Stimulated activated CD4-positive, alpha-beta T cell treated with anti-CD3 and anti-CD28 coated beads, Interleukin-4, amount 100 ng/mL, for 4 hours (primary cell): Measurements from ENCODE around the gene AMBRA1.

Source experiments
- DNase-seq, 2 experiments: peaks; one replicate each; pipeline ENCODE4 v3.0.0-alpha.2; 2020

AMBRA1 gene

DNA sequence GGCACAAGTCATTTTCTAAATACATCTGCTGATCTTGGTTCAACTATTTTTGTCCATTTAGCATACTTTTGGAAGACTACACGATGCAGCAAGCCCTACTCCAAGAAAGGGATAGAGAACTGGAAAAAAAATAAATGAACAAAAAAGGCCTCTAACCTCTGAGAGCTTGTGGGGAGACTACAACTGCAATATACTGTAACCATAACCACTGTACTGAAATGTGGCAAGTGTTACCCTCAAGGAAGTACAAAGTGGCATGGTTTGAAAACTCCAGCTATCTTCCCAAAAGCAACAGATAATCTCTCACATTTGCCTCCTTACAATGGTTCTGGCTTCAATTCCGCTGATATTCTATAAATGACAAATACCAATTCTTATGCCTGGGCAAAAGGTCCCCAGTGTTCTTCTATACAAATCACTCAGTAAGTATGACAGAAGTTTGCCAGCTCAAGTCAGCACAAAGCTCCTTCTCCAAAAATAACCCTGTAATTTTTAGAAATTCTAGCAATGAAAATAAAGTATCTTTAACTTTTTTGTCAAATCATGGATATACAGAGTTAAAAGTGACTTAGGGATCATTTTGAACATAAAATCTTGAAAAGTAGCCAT, 22.9 kb downstream of the AMBRA1 start:
- DNase-seq, result no peak

DNA sequence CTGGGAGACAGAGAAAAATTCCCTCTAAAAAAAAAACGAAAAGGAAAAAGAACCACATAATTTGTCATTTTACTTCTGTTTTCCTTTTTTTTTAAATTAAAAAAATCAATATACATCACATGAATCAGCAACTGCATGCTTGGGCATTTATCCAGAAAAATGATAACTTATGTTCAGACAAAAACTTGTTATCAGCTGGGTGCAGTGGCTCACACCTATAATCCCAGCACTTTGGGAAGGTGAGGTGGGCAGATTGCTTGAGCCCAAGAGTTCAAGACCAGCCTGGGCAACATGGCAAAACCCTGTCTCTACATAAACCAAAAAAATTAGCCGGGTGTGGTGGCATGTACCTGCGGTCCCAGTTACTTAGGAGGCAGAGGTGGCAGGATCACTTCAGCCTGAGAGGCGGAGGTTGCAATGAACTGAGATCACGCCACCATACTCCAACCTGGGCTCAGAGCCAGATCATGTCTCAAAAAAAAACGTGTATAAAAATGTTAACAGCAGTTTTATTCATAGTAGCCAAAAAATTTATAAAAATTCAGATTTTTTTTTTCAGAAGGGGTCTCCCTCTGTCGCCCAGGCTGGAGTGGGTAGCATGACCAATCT, 28.5 kb downstream of the AMBRA1 start:
- DNase-seq, result no peak

GRCh38 chr11:46564459-46564858, 29.4 kb downstream of the AMBRA1 start:
- no peak for DNase-seq

- DNase-seq, result no peak
Observed at GRCh38 chr11:46562527-46562926, 31.3 kb downstream of the AMBRA1 start.

DNA sequence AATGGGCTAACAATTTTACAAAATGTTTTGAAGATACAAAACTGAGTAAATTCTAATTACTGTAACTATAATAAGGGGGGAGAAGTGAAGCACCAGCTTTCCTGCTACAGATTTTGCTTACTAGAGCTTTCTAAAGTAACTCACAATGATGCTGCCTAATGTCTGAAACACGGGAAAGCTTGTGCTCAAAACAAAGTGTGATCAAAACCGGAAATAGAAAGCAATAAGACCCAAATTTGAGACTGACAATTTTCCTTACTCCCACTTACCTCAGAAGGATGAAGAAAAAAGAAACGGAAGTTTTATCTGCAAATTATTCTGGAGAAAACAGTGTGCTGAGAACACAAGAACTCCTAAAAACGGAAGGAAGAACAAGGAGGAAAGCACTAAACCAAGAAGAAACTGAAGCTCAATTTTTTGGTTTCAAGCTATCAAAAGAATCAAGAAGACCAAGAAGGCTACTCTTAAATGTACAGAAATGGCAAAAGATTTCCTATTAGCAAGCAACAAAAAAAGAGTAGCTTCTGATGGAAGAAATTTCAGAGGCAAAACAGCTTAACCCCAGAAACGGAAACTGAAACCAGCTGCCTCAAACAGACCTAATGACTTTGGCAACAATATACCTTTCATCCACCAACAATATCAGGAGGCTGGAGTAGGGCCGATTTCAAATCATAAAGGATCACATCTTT, 33.4 kb downstream of the AMBRA1 start:
- DNase-seq, result peak in 1 of 2 experiments; percentile 10

- no peak for DNase-seq
Observed at GRCh38 chr11:46559815-46560214, 34.0 kb downstream of the AMBRA1 start.

- no peak for DNase-seq
Observed at GRCh38 chr11:46557684-46558151, 36.1 kb downstream of the AMBRA1 start.

DNA sequence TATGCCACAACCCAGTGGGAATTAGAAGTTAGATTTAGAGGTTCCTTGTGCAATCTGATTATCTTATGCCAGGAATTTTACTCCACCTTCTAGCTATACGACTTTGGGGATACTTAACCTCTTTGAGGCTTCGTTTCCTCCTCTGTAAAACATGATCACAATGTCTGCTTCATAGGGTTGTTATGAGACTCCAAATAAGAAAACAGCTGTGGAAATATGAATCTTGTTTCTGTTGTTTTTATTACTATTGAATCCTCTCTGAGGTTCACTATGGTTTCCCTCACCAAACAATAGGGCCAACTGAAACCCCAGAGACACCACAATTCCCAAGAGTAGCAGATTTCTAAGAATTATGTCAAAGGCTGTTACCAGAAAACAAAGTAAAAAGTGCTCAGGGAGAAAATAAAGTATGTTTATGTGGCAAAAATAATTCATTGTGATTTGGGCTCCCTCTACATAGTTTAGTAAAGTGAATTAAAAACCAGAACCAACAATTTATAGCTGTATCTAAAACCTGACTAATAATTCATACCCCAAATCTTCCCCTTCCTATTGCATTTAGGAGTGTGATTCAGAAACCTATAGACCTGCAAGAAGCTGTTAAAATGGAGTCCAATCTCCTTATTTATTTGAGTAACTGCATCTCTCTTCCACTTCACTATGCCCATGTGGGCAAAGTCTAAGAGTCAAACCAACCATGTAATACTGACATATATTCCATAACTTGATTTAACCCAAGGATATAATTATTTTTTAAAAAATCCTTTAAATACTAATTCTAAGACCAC, 38.4 kb downstream of the AMBRA1 start:
- DNase-seq, result no peak

DNA sequence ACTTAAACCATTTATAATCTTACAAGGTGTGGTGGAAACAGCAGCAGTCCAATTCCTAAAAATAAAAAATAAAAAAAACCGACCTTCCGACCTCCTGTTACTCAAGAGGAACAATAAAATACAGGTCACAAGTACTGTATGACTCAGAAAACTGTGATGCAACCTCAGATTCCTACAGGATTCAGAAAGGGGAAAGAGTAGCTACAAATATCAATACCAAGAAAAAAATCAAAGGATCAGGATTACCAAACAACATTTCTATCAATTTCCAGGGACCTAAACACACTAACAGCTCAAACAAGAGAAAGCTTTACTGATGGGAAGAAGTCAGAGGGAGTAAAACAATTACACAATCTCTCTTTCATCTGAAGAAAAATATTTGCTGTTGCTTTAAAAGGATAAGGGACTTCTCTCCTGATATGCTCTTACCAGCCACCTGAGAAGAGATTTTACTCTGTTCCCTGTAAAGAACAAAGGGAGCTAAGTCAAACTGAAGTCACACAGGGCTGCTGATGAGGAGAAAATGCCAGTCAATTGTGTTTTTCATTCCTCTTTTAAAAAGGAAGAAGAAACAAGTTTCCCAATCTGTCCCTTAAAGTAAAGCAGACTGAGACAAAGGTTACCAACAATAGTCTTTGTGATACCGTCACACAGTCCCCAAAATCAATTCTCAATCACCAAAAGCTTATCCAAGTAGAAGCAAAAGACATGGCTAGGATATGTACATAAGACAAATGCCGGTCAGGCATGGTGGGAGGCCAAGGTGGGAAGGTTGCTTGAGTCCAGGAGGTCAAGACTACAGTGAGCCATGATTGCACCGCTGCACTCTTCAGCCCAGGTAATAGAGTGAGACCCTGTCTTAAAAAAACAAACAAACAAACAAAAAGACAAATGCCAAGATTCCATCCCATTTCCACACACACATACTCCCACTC, 39.3 kb downstream of the AMBRA1 start:
- no peak for DNase-seq

GRCh38 chr11:46553814-46554212, 40.0 kb downstream of the AMBRA1 start:
- no peak for DNase-seq

GRCh38 chr11:46551261-46551660, 42.6 kb downstream of the AMBRA1 start:
- no peak for DNase-seq

DNA sequence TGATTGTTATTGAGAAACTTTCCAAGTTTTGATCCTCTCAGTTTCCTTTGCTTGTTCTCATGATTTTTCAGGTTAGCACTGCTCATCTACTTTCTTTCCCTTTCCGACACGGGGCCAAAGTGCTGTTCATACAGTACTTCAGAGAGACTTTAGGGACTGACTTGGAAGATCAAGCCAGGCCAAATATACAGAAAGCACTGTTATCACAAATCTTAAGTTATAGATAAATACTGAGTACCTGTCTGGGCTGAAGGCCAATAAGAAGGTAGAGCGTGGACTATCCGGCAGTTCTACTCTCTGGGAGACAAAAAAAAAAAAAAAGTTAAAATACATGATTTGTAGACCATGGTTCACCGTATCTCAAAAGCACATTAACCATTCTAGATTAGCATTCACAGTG, 46.2 kb downstream of the AMBRA1 start:
- no peak for DNase-seq

DNA sequence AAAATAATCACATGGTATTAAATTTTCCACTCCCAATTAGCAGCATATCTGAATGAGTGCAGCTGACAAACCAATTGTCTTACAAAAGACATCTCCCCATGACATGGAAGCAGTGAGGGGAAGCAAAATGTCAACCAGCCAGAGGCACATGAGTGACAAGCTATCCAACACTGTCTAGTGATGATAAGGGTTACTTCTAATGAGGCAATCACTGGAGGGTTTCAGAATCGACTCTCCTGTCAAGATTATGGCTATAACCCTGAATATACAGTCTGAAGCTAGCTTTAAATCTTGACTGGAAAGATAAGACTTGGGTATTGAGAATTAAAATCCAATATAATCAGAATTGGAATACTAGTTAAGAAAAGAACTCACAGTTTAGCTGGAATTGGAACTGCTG, 50.3 kb downstream of the AMBRA1 start:
- no peak for DNase-seq

DNA sequence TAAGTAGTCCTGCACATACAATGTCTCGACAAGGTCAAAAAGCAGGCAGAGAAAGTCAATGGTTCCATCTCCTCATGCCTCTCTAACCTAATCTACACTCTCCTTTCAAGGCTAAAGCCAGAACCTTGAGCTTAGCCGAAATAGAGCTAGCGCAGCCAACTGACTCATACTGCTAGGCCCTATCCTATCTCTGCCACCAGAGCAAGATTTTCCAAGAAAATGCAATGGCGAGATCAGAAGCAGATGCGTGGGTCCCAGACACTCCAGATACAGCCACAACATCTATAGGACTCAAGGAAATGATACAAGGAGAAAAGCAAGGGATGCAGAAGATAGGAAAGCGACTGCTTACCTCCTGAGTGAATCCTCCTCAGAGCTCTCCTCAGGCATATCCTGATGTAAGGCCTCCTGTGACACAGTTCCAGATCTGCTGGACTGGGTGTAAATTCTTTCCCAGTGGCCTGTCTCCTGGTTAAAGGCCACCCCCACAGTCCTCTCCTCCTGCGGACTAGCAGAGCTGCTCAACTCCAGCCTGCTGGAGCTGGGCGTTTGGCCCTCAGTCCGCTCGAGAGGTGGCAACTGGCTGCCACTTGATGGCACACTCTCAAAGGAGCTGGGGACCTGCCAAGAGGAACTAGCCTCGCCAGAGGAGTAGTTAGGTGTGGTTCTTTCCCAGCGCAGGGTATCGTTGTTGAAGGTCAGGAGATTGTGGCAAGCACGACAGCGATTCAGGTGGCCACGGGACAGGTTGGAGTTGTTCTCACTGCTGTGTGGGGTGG, 52.0 kb downstream of the AMBRA1 start:
- DNase-seq, result no peak

DNA sequence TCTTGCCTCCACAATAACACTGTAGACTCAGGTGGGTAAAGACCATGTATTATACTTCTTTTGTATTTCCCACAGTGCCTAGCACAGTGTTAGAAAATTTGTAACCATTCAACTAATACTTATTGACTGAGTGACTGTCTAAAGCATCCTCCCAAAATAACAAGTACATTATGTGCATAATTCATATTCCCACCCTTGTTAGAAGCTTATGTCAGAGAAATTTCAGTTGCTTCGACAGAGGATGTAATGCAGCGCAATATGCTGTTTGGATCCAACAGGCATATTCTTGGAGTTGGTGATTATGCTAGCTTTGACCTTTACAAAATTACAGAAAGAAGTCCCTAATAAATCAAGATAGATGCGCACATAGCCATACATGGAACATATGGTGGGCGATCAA, 53.0 kb downstream of the AMBRA1 start:
- DNase-seq, result no peak

GRCh38 chr11:46537537-46538295, 56.1 kb downstream of the AMBRA1 start:
- peak; percentile 49 to 51 for DNase-seq

DNA sequence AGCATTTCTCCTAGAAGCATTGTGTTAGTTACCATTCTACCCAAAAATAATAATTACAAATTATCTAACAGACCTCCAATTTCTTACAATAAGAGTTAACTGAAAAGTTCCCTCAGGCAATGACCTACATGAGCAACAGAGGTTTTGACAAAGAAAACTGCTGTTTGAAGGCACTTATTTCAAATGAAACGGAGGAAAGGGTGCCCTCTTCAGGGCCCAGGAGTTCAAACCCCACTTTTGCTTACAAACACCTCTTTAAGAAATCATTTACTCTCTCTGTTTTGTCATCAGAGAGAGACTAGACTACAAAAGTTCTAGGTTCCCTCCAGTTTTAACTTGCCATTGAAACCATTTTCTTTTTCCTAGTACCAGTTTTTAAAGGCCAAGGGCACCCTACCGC, 56.7 kb downstream of the AMBRA1 start:
- DNase-seq, result no peak

- no peak for DNase-seq
Observed at GRCh38 chr11:46535688-46536087, 58.1 kb downstream of the AMBRA1 start.

- DNase-seq, result no peak
Observed at GRCh38 chr11:46534711-46535110, 59.1 kb downstream of the AMBRA1 start.

DNA sequence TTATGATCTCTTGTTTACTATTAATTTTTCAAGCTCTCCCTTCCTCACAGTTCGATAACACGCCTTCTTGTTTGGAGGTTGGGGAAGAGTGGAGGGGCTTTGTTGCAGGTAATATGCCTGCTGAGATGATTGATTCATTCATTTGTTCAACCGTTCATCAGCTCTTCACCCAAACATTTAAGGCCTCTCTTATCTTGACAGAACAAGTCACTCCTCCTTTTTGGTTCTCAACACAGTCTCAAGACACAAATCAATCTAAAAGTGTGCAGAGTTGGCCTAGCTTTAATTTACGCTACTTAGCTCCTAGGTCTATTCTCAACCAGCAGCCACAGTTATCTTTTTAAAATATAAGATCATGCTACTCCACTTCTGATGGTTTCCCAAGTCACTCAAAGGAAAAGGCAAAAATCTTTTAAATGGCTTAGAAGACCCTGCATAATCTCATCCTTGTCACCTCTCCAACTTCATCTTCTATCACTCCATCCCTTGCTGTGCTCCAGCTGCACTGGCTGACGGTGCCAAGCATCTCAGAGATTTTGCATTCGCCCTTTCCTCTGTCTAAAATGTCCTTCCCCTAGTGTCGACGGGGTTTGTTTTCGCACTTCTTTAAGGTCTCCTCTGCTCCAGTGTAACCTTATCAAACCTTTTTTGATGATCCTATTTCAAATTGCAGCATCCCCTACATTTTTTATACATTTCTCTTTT, 60.3 kb downstream of the AMBRA1 start:
- DNase-seq, result no peak
